AG20443 (cell line): Measurements from ENCODE around the gene MBNL1.

Source experiments
- DNase-seq: peaks from one replicate; pipeline ENCODE4 v3.0.0; 2012; ENCODE audit warnings: low spot score, mixed read lengths

Gene MBNL1

DNA sequence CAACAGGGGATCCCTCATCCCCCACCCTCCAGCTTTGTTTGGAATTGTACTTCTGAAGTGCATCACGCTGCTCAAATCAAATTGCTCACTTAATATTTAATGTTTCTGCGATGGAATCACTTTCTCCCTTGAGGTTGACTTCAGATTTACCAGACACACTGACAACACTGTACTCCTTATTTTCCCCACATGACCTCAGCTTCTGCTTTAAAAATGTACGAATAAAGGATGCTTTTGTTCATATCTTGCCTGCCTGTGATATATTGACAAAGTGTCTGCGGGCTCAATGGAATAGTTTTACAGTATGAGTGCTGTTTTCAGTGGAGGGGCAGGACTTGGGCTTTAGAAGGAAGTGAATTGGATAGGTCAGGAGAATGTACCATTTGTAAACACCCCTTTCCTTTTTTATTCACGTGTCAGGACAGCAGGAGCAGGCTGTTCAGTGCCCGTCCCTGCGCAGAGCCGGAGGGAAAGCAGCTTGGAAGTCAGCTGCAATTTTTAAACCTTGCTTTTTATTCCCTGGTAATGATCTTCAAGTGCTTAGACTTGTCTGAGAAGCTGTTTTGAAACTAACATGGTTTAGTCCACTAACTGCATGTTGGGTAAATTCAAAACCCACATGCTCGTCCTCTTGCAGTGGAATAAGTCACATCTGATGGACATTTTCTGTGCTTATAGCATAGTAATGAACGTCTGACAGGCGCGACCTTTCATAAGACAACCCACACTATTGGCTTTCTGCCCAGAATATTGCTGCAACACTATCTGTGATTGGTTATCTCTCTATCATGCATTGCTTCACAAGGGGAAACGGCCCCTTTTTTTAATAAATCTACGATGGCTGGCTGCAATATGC lies 29.9 kb downstream of the MBNL1 start:
- DNase-seq, result peak; percentile 38

- DNase-seq, result no peak
Measured at GRCh38 chr3:152299249-152299976, 30.7 kb downstream of the MBNL1 start.

DNA sequence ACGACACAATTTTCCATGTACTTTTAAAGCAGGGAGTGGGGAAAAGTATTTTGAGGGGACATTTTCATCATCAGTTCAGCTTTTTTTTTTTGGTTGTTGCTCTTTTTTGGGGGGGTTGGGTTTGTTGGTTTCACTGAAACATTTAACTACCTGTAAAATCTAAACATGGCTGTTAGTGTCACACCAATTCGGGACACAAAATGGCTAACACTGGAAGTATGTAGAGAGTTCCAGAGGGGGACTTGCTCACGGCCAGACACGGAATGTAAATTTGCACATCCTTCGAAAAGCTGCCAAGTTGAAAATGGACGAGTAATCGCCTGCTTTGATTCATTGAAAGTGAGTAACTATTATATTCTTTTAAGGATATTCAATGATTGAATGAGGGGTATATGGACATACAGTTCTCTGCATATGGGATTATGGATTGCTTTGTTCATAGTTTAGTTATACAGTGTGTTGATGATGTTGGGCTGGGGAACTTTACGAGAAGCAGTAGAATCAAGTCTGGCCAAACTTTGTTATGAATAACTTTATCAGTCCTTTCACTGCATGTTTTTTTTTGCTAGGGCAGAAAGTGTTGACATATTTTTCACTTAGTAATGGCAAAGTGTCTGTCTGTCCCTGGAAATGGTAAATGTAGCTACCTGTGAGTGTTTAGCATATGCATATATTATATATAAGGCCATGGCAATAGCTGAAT lies 31.5 kb downstream of the MBNL1 start:
- no peak for DNase-seq

DNA sequence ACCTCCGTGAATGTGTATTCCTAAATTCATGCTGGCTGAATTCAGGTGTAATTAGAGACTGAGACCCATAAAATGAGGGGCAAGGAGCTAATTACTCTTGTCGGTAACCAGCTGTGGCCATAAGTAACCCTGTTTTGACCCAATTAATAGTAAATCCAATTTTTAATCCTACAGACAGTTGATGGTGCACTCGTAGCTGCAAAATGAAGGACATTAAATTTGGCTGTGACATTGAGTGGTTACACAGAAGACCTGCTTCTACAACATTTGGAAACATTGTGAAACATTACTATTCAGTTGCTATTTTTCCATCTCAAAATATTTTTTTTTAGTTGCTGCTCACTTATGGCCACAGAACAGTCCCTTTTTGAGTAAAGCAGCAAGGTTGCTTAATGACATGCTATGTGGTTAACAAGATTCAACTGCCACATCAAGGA lies 33.0 kb downstream of the MBNL1 start:
- DNase-seq, result no peak

GRCh38 chr3:152302521-152303021 lies 33.8 kb downstream of the MBNL1 start:
- peak; percentile 49 for DNase-seq

DNA sequence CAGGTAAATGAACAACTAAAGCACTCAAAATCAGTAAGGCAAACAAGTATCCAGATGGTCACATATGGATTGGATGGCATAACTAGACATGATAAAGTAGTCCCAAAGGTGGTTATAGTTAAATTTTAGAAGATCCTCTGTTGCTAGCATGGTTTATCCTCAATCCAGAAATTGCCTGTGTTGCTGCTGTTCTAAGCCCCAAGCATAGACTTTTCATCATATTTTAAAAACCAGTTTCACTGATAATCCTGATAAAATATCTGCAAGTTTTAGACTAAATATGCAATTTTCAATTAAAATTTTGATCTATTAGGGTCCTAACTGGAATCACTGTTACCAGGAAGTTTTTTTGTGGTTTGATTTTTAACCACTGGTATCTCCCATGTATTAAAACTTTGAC lies 35.4 kb downstream of the MBNL1 start:
- no peak for DNase-seq

GRCh38 chr3:152305075-152305474 lies 36.3 kb downstream of the MBNL1 start:
- no peak for DNase-seq

GRCh38 chr3:152307829-152308474 lies 39.2 kb downstream of the MBNL1 start:
- DNase-seq, result no peak

DNA sequence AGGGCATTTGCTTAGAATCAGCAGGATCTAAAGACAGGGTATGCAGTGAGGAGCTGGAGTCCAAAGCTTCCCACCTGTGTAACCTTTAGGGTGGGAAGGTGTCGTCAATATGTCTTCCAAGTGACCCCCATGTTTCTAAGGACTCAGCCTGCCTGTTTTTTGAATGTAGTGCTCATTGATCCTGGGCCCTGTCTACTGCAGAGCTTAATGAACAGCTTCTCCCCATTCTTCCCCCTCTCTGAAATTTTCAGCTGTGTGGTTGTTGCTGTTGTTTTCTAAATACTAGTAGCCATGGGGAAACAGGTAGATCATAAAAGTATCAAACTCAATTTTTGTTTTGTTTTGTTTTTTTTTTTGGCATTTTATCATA lies 39.7 kb downstream of the MBNL1 start:
- no peak for DNase-seq

GRCh38 chr3:152309031-152309430 lies 40.3 kb downstream of the MBNL1 start:
- no peak for DNase-seq

DNA sequence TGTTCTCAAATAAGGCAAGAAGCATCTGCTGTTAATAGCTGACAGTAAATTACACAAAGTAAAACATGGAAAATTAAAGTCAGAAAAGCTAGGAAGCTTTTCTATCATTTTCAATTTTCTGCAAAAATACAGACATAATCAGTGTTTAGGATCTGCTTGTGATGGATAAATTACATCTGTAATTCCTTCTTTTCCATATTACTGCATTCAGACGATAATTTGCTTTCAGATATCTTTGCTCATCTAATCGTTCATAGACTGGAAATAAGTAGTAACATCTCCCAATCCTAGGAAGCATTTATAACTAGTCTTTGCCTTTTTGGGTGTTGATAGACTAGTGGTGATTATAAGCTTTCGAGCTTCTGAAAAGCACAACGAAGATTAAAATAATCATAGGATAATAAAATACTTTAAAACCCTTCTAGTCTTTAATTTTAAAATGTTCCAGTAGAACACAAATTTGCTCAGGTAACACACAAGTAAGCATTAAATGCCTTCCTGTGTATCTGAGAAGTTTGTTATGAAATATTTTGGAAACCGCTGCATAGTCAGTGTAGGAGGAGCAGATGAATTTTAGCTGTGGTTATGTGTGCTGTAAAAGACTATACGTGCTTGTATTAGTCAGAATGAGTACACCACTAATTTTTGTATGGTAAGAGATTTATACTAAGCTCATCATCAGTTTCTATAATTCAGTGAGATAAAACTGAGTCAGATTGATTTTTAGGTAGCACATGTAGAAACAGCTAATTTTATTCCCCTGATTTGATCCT lies 41.0 kb downstream of the MBNL1 start:
- DNase-seq, result peak; percentile 40

DNA sequence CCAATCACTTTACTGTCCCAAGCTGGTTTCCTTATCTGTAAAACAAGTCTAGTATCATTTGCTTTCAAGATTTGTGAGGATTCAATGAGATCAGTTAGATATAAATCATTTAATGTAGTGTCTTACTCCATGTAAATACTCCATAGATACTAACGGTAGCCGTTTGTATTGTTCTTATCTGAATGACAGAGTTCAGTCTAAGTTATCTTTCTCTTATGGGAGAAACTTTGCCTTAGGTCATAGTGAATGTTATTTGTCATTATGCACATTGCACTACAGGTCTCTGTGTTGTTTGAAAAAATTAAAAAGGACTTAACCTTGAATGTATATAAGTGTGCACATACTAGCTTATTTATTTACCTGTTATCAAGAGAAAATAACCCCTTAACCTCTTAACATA lies 44.7 kb downstream of the MBNL1 start:
- no peak for DNase-seq

GRCh38 chr3:152313914-152314313 lies 45.2 kb downstream of the MBNL1 start:
- no peak for DNase-seq

GRCh38 chr3:152314677-152315353 lies 46.1 kb downstream of the MBNL1 start:
- no peak for DNase-seq

GRCh38 chr3:152315623-152316022 lies 46.9 kb downstream of the MBNL1 start:
- DNase-seq, result no peak

GRCh38 chr3:152316318-152316717 lies 47.6 kb downstream of the MBNL1 start:
- no peak for DNase-seq

DNA sequence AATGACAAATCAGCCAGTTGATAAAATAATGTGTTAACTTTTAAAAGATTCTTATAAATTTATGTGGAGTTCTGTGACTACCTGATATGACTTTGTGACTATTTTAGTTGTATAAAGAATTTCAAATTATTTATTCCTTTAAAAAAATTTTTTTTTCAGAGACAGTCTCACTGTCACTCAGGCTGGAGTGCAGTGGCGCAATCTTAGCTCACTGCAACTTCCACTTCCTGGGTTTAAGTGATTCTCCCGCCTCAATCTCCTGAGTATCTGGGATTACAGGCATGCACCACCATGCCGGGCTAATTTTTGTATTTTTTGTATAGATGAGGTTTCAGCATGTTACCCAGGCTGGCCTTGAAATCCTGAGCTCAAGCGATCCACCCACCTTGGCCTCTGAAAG lies 48.5 kb downstream of the MBNL1 start:
- no peak for DNase-seq

DNA sequence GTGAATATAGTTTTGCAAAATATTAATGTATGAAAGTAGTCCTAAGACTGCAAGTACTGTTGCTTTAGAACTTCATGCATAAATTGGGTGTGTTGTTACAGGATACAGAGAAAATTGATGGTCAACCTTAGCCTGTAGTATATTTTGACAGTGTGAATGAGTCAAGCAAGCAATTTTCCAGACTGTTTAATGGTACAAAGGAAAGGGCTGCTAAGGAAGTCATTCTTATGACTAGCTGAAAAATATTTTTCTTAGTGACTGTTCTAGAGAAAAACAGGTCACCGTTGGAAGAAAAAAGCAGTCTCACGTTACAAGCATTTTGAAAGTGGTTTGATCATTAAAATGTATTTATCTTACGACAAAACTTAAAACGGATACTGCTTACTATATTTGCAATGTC lies 49.2 kb downstream of the MBNL1 start:
- DNase-seq, result peak; percentile 38

GRCh38 chr3:152318512-152318911 lies 49.8 kb downstream of the MBNL1 start:
- DNase-seq, result no peak

DNA sequence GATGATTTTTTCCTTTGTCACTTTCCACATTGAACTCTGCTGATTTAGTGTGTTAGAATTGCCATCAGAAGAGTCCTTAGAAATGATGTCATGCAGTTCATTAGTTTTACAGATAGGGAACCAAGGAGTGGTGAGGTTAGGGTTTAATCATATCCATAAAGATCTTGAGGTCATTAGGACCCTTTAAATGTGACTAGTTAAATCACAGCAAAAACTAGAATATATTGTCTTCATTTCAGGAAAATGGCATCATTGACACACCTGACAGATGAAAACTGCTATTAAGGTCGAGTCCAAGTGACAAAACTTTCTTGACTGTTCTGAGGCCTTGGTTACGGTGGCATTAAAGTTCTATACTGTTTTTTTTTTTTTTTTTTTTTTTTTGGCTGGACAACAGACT lies 50.5 kb downstream of the MBNL1 start:
- no peak for DNase-seq
